GM23248 (cell line): ENCODE results near the gene DYSF.

Experiments
- EZH2 ChIP-seq: fragments of 200-600 bp; sonication (generic); IDR thresholded peaks from 2 replicates; pipeline ENCODE4 v1.6.1; 2018; ENCODE audit warnings: antibody characterized with exemption, mild to moderate bottlenecking; ENCODE audit not compliant: insufficient read depth, poor library complexity, severe bottlenecking
- EZH2phosphoT487 ChIP-seq: fragments of 200-600 bp; sonication (generic); IDR thresholded peaks from 2 replicates; pipeline ENCODE4 v1.6.1; 2018; ENCODE audit warnings: antibody characterized with exemption, moderate library complexity, mild to moderate bottlenecking, low read depth; ENCODE audit not compliant: insufficient read depth

GRCh38 chr2:71559080-71559827 is 105.9 kb downstream of the DYSF start:
- TF ChIP-seq EZH2phosphoT487 (no peak), EZH2 (no peak)
